IMR-90 (cell line): ENCODE data around the gene THOC2.

ENCODE experiments used
- RFX5 ChIP-seq: IDR thresholded peaks from 2 replicates; pipeline ENCODE4 v1.8.0; 2012; ENCODE audit warnings: low read depth, mild to moderate bottlenecking, low read length, moderate library complexity
- TF ChIP-seq, protein P1 (sequence below): conservative IDR thresholded peaks from 2 replicates; pipeline ENCODE4 v1.5.1; 2012; ENCODE audit warnings: mild to moderate bottlenecking, low read depth, low read length, improper control_type of control experiment

DNA sequence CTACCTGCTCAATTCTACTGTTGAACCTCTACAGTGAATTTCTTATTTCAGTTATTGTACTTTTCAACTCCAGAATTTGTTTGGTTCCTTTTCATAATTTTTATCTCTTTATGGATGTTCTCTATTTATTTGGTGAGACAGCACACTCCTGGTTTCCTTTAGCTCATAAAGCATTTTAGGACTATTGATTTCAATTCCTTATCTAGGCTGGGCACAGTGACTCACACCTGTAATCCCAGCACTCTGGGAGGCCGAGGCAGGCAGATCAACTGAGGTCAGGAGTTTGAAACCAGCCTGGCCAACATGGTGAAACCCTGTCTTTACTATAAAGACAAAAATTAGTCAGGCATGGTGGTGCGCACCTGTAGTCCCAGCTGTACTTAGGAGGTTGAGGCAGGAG is 57.7 kb downstream of the THOC2 start:
- TF ChIP-seq, protein P1, sequence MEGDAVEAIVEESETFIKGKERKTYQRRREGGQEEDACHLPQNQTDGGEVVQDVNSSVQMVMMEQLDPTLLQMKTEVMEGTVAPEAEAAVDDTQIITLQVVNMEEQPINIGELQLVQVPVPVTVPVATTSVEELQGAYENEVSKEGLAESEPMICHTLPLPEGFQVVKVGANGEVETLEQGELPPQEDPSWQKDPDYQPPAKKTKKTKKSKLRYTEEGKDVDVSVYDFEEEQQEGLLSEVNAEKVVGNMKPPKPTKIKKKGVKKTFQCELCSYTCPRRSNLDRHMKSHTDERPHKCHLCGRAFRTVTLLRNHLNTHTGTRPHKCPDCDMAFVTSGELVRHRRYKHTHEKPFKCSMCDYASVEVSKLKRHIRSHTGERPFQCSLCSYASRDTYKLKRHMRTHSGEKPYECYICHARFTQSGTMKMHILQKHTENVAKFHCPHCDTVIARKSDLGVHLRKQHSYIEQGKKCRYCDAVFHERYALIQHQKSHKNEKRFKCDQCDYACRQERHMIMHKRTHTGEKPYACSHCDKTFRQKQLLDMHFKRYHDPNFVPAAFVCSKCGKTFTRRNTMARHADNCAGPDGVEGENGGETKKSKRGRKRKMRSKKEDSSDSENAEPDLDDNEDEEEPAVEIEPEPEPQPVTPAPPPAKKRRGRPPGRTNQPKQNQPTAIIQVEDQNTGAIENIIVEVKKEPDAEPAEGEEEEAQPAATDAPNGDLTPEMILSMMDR = no peak
- no peak for TF ChIP-seq RFX5
